HepG2 (cell line): ENCODE results near the gene TRPV5. TPM values are rescaled to one million over a fixed set of nuclear protein-coding genes. Genes with fewer than 3 reads are reported as not detected.

Experiments used
- ATAC-seq: fragments of 200-7000 bp; cut with Tn5 transposase; 3 replicates; pipeline ENCODE4 v1.9.1; 2020; ENCODE audit warnings: mild to moderate bottlenecking, moderate library complexity
- BruUV-seq: library from RNA; stranded (reverse); fragments of 400-500 nt; replicated peaks from 2 replicates; lab custom pipeline; 2021; lab: Mats Ljungman, UMichigan
- CTCF ChIA-PET: fragments of 300-600 bp; formaldehyde crosslinking; extraction: SDS; loops from one replicate; lab custom pipeline; 2021; ENCODE audit warnings: low total read pairs, inconsistent platforms, low intra/inter-chr PET ratio; lab: Yijun Ruan, JAX
- POLR2A ChIA-PET: fragments of 350-600 bp; sonication (Branson Sonifier 250); formaldehyde crosslinking; loops from one replicate; lab custom pipeline; 2020; ENCODE audit warnings: antibody characterized with exemption, inconsistent platforms; lab: Yijun Ruan, JAX
- DNase-seq: peaks from one replicate; pipeline ENCODE4 v3.0.0-alpha.2; 2015; ENCODE audit warnings: low spot score
- FAIRE-seq: peaks from 3 replicates; lab custom pipeline; 2011; peaks lifted over from hg19 to GRCh38; lab: Jason Lieb, UNC
- H2AFZ ChIP-seq: one replicate; pipeline ENCODE4 v1.6.1; 2011; ENCODE audit warnings: low read length, inconsistent platforms
- H3K27ac ChIP-seq: fragments of 300-600 bp; 3 replicates; pipeline ENCODE4 v1.8.0; 2011; ENCODE audit warnings: mixed run types, mild to moderate bottlenecking, mixed read lengths, low read length, inconsistent platforms; ENCODE audit not compliant: insufficient read depth; ENCODE audit errors: extremely low read length
- H3K27me3 ChIP-seq, 2 experiments: fragments of 200-600 bp in 1 of 2; 2 replicates in 1 of 2; 3 replicates in 1 of 2; pipeline versions ENCODE4 v1.6.0 to v1.8.0; 2011; ENCODE audit warnings: low read length in 2 of 2, mild to moderate bottlenecking in 2 of 2, moderate library complexity in 2 of 2, inconsistent platforms in 1 of 2; ENCODE audit not compliant: insufficient read depth in 2 of 2, control insufficient read depth in 1 of 2
- H3K36me3 ChIP-seq, 2 experiments: fragments of 200-600 bp in 1 of 2; replicated peaks in 1 of 2; 2 replicates in 1 of 2; 3 replicates in 1 of 2; pipeline versions ENCODE4 v1.5.1 to v1.8.0; 2011; ENCODE audit warnings: low read length in 2 of 2, inconsistent platforms in 1 of 2; ENCODE audit not compliant: insufficient read depth in 2 of 2, control insufficient read depth in 1 of 2
- H3K4me1 ChIP-seq: 2 replicates; pipeline ENCODE4 v1.5.1; 2012; ENCODE audit warnings: low read length, inconsistent platforms; ENCODE audit not compliant: insufficient read depth
- H3K4me2 ChIP-seq: 2 replicates; pipeline ENCODE4 v1.6.0; 2011; ENCODE audit warnings: low read depth, low read length, inconsistent platforms
- H3K4me3 ChIP-seq, 3 experiments: fragments of 200-600 bp in 1 of 3; sonication (generic), shearing (Covaris generic) in 1 of 3; replicated peaks in 1 of 3; 2 replicates each; pipeline ENCODE4 v1.5.1; 2011 to 2016; ENCODE audit warnings: low read length in 3 of 3, inconsistent platforms in 2 of 3, low read depth in 2 of 3, mild to moderate bottlenecking in 2 of 3, control low read depth in 1 of 3, mixed read lengths in 1 of 3; ENCODE audit not compliant: insufficient read depth in 1 of 3
- H3K79me2 ChIP-seq: one replicate; pipeline ENCODE4 v1.6.1; 2011; ENCODE audit warnings: low read length, inconsistent platforms; ENCODE audit not compliant: insufficient read depth
- H3K9ac ChIP-seq: 2 replicates; pipeline ENCODE4 v1.6.0; 2011; ENCODE audit warnings: mild to moderate bottlenecking, low read depth, low read length, inconsistent platforms; ENCODE audit not compliant: insufficient read depth
- H3K9me3 ChIP-seq: 2 replicates; pipeline ENCODE4 v1.5.1; 2012; ENCODE audit warnings: mild to moderate bottlenecking, low read length
- H4K20me1 ChIP-seq: 2 replicates; pipeline ENCODE4 v1.6.0; 2011; ENCODE audit warnings: inconsistent platforms, mild to moderate bottlenecking, low read length, moderate library complexity; ENCODE audit not compliant: insufficient read depth
- JUNB ChIP-seq: sonication (generic); formaldehyde crosslinking; IDR thresholded peaks from 2 replicates; pipeline ENCODE4 v1.8.0; 2022; ENCODE audit warnings: missing genetic modification reagents, mild to moderate bottlenecking, borderline replicate concordance
- MAF1 ChIP-seq: sonication (generic); formaldehyde crosslinking; IDR thresholded peaks from 2 replicates; pipeline ENCODE4 v1.5.0; 2020; ENCODE audit warnings: missing genetic modification reagents, borderline replicate concordance
- NFIC ChIP-seq: IDR thresholded peaks from 2 replicates; pipeline ENCODE4 v1.6.1; 2012; ENCODE audit warnings: mild to moderate bottlenecking, low read length, inconsistent platforms
- TBP ChIP-seq: sonication (generic); formaldehyde crosslinking; IDR thresholded peaks from 2 replicates; pipeline ENCODE4 v1.5.0; 2020; ENCODE audit warnings: missing genetic modification reagents
- ZNF207 ChIP-seq: fragments of 450-650 bp; IDR thresholded peaks from 2 replicates; pipeline ENCODE4 v1.6.1; 2016; ENCODE audit warnings: antibody characterized with exemption, borderline replicate concordance
- ZNF326 ChIP-seq: sonication (generic); formaldehyde crosslinking; IDR thresholded peaks from 2 replicates; pipeline ENCODE4 v1.4.0; 2020; ENCODE audit warnings: missing genetic modification reagents, borderline replicate concordance
- ZNF790 ChIP-seq: sonication (generic); formaldehyde crosslinking; IDR thresholded peaks from 2 replicates; pipeline ENCODE4 v1.8.0; 2022; ENCODE audit warnings: missing genetic modification reagents, mild to moderate bottlenecking, borderline replicate concordance
- ZSCAN22 ChIP-seq: sonication (generic); formaldehyde crosslinking; IDR thresholded peaks from 2 replicates; pipeline ENCODE4 v1.4.0; 2020; ENCODE audit warnings: mild to moderate bottlenecking, missing genetic modification reagents
- in situ Hi-C: cut with HindIII; loops from 2 replicates; pipeline ENCODE4 v1.10.0; 2017; ENCODE audit warnings: low pct_unique_long_range_greater_than_20kb; ENCODE audit not compliant: extremely low pct_ligation_motif_present
- intact Hi-C: fragments of 100-400 bp; cut with micrococcal nuclease; formaldehyde crosslinking; loops from one replicate; pipeline ENCODE4 v1.10.0; 2022; ENCODE audit not compliant: unreplicated experiment
- polyA plus RNA-seq, 8 experiments: library from polyadenylated mRNA; depleted of rRNA in 3 of 8; stranded (reverse) in 7 of 8; unstranded in 1 of 8; fragments of >200 nt; fragmentation: Illumina TruSeq in 4 of 8; extraction: Trizol in 4 of 8; gene quantifications; 2 replicates each; pipeline versions ENCODE4 v1.2.1 to v1.2.3, GENCODE V29; 2011 to 2016; ENCODE audit warnings: low read depth in 4 of 8, missing spikeins in 1 of 8, mixed read lengths in 1 of 8; ENCODE audit not compliant: insufficient read depth in 1 of 8
- total RNA-seq, 5 experiments: library from RNA; depleted of rRNA; stranded (reverse); fragments of >200 nt; fragmentation: Illumina TruSeq; extraction: Trizol; gene quantifications; 2 replicates each; pipeline ENCODE4 v1.2.3, GENCODE V29; 2016; ENCODE audit warnings: low read depth in 1 of 5
- TF ChIP-seq, protein P1 (sequence below): sonication (generic); formaldehyde crosslinking; IDR thresholded peaks from 2 replicates; pipeline ENCODE4 v1.8.1; 2023; ENCODE audit warnings: mild to moderate bottlenecking, inconsistent platforms, moderate library complexity, missing genetic modification reagents, borderline replicate concordance
- TF ChIP-seq, protein P2 (sequence below): sonication (generic); formaldehyde crosslinking; IDR thresholded peaks from 2 replicates; pipeline ENCODE4 v1.4.0; 2020; ENCODE audit warnings: missing genetic modification reagents, borderline replicate concordance
- TF ChIP-seq, protein P3 (sequence below): sonication (generic); formaldehyde crosslinking; IDR thresholded peaks from 2 replicates; pipeline ENCODE4 v1.4.0; 2020; ENCODE audit warnings: missing genetic modification reagents, borderline replicate concordance
- TF ChIP-seq, protein P4 (sequence below): sonication (generic); formaldehyde crosslinking; IDR thresholded peaks from 2 replicates; pipeline ENCODE4 v1.5.0; 2020; ENCODE audit warnings: mild to moderate bottlenecking, missing genetic modification reagents

The TRPV5 gene
- total and polyA plus RNA-seq, 2 of the 13 experiments (the other 11 are each of a cell fraction or from before 2014, with no cell fraction given) = not detected

DNA sequence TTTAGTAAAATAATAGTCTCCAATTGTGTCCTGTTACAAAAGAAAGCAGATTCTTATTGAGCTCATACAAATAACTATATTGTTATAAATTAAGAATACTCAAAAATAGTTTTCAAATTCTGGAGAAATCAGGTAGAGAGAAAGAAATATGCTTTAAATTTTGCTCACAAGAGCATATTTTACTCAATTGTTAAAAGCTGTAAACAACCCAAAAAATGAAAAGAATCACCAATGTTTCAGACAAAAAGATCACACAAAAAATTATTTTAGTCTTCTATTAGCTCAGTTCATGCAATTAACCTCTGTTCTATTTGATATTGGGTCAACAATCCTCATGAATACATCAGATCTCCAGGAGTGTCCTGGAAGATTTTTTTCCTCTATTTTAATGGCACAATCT is 29.4 kb downstream of the TRPV5 start:
- Histone ChIP-seq H2AFZ (no peak overlapping the region), H3K36me3 (no peaks in the 10 kb centered on the region), H3K27ac (no peak overlapping the region), H3K4me2 (no peak overlapping the region), H3K4me3 (no peak overlapping the region), H4K20me1 (no peaks in the 10 kb centered on the region), H3K9ac (no peak overlapping the region), H3K27me3 (0 out of 5 replicates have a peak, but pooled peaks cover 0 to 1% of the 10 kb centered on the region in 2 experiments), H3K9me3 (peaks cover 7% of the 10 kb centered on the region), H3K4me1 (no peaks in the 10 kb centered on the region), H3K79me2 (no peaks in the 10 kb centered on the region)
- TF ChIP-seq ZNF207 (no peak), TBP (CRISPR knock-in tag) (no peak), MAF1 (CRISPR knock-in tag) (no peak), ZNF790 (CRISPR knock-in tag) (no peak), NFIC (no peak), JUNB (no peak), ZSCAN22 (CRISPR knock-in tag) (no peak), ZNF326 (CRISPR knock-in tag) (no peak)
- TF ChIP-seq, protein P1, sequence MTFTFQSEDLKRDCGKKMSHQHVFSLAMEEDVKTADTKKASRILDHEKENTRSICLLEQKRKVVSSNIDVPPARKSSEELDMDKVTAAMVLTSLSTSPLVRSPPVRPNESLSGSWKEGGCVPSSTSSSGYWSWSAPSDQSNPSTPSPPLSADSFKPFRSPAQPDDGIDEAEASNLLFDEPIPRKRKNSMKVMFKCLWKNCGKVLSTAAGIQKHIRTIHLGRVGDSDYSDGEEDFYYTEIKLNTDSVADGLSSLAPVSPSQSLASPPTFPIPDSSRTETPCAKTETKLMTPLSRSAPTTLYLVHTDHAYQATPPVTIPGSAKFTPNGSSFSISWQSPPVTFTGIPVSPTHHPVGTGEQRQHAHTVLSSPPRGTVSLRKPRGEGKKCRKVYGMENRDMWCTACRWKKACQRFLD = no peak
- TF ChIP-seq, protein P2, sequence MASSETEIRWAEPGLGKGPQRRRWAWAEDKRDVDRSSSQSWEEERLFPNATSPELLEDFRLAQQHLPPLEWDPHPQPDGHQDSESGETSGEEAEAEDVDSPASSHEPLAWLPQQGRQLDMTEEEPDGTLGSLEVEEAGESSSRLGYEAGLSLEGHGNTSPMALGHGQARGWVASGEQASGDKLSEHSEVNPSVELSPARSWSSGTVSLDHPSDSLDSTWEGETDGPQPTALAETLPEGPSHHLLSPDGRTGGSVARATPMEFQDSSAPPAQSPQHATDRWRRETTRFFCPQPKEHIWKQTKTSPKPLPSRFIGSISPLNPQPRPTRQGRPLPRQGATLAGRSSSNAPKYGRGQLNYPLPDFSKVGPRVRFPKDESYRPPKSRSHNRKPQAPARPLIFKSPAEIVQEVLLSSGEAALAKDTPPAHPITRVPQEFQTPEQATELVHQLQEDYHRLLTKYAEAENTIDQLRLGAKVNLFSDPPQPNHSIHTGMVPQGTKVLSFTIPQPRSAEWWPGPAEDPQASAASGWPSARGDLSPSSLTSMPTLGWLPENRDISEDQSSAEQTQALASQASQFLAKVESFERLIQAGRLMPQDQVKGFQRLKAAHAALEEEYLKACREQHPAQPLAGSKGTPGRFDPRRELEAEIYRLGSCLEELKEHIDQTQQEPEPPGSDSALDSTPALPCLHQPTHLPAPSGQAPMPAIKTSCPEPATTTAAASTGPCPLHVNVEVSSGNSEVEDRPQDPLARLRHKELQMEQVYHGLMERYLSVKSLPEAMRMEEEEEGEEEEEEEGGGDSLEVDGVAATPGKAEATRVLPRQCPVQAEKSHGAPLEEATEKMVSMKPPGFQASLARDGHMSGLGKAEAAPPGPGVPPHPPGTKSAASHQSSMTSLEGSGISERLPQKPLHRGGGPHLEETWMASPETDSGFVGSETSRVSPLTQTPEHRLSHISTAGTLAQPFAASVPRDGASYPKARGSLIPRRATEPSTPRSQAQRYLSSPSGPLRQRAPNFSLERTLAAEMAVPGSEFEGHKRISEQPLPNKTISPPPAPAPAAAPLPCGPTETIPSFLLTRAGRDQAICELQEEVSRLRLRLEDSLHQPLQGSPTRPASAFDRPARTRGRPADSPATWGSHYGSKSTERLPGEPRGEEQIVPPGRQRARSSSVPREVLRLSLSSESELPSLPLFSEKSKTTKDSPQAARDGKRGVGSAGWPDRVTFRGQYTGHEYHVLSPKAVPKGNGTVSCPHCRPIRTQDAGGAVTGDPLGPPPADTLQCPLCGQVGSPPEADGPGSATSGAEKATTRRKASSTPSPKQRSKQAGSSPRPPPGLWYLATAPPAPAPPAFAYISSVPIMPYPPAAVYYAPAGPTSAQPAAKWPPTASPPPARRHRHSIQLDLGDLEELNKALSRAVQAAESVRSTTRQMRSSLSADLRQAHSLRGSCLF (CRISPR knock-in tag) = no peak
- TF ChIP-seq, protein P3, sequence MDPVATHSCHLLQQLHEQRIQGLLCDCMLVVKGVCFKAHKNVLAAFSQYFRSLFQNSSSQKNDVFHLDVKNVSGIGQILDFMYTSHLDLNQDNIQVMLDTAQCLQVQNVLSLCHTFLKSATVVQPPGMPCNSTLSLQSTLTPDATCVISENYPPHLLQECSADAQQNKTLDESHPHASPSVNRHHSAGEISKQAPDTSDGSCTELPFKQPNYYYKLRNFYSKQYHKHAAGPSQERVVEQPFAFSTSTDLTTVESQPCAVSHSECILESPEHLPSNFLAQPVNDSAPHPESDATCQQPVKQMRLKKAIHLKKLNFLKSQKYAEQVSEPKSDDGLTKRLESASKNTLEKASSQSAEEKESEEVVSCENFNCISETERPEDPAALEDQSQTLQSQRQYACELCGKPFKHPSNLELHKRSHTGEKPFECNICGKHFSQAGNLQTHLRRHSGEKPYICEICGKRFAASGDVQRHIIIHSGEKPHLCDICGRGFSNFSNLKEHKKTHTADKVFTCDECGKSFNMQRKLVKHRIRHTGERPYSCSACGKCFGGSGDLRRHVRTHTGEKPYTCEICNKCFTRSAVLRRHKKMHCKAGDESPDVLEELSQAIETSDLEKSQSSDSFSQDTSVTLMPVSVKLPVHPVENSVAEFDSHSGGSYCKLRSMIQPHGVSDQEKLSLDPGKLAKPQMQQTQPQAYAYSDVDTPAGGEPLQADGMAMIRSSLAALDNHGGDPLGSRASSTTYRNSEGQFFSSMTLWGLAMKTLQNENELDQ (CRISPR knock-in tag) = no peak
- TF ChIP-seq, protein P4, sequence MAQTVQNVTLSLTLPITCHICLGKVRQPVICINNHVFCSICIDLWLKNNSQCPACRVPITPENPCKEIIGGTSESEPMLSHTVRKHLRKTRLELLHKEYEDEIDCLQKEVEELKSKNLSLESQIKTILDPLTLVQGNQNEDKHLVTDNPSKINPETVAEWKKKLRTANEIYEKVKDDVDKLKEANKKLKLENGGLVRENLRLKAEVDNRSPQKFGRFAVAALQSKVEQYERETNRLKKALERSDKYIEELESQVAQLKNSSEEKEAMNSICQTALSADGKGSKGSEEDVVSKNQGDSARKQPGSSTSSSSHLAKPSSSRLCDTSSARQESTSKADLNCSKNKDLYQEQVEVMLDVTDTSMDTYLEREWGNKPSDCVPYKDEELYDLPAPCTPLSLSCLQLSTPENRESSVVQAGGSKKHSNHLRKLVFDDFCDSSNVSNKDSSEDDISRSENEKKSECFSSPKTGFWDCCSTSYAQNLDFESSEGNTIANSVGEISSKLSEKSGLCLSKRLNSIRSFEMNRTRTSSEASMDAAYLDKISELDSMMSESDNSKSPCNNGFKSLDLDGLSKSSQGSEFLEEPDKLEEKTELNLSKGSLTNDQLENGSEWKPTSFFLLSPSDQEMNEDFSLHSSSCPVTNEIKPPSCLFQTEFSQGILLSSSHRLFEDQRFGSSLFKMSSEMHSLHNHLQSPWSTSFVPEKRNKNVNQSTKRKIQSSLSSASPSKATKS (CRISPR knock-in tag) = no peak
- DNase-seq (no peak), FAIRE-seq (no peak), ATAC-seq (no peak)
- intact Hi-C loops (no loop called here), in situ Hi-C loops (no loop called here)
- ChIA-PET CTCF (no interaction called here), POLR2A (no interaction called here)
- BruUV-seq = no TSS peak
